Peyer's patch (tissue), 4 donors: Measurements from ENCODE around the gene PHYH.

ENCODE experiments used
- CTCF ChIP-seq, 6 experiments: fragments of 450-650 bp in 4 of 6; fragments of 200-600 bp in 2 of 6; sonication (generic) in 1 of 6; IDR thresholded peaks; one replicate each; pipeline ENCODE4 v1.5.1; 2017 to 2019; ENCODE audit warnings: antibody characterized with exemption in 6 of 6, mild to moderate bottlenecking in 3 of 6, moderate library complexity in 1 of 6
- POLR2A ChIP-seq, 2 donors: fragments of 450-650 bp; IDR thresholded peaks; one replicate each; pipeline ENCODE4 v1.5.1; 2017; ENCODE audit warnings: antibody characterized with exemption in 2 of 2, mild to moderate bottlenecking in 2 of 2, moderate library complexity in 2 of 2

GRCh38 chr10:13329565-13329964 is 29.7 kb upstream of the PHYH start:
- TF ChIP-seq CTCF (IDR thresholded peaks at IDR 0.05) (no peak), POLR2A (IDR thresholded peaks at IDR 0.05) (no peak)
